CD4-positive, alpha-beta T cell (primary cell): ENCODE results near the gene CDCP2. TPM values are rescaled to one million over a fixed set of nuclear protein-coding genes. Genes with fewer than 3 reads are reported as not detected.

Experiments used
- ATAC-seq: fragments of 200-7000 bp; cut with Tn5 transposase; one replicate; pipeline ENCODE4 v1.10.0; 2022; ENCODE audit warnings: mild to moderate bottlenecking; ENCODE audit not compliant: poor library complexity
- CTCF ChIA-PET: fragments of 350-600 bp; sonication (Branson Sonifier 250); formaldehyde crosslinking; loops from one replicate; lab custom pipeline; 2021; ENCODE audit warnings: antibody characterized with exemption, inconsistent platforms; lab: Charles Lee
- POLR2A ChIA-PET: fragments of 350-600 bp; sonication (Branson Sonifier 250); formaldehyde crosslinking; loops from one replicate; lab custom pipeline; 2021; ENCODE audit warnings: antibody characterized with exemption, inconsistent platforms; lab: Charles Lee
- DNase-seq, 14 experiments: peaks; one replicate each; pipeline ENCODE4 v3.0.0-alpha.2; 2013 to 2020; ENCODE audit warnings: mixed read lengths in 2 of 14
- H3K27ac ChIP-seq, 2 donors: one replicate each; pipeline versions ENCODE4 v1.5.1 to v1.7.0; 2013; ENCODE audit warnings: low read length in 2 of 2, low read depth in 1 of 2, mild to moderate bottlenecking in 1 of 2
- H3K27me3 ChIP-seq, 2 experiments: 1 replicate in 1 of 2; 2 replicates in 1 of 2; pipeline versions ENCODE4 v1.6.1 to v1.7.0; 2013; ENCODE audit warnings: low read length in 2 of 2, control low read depth in 1 of 2, mild to moderate bottlenecking in 1 of 2, moderate library complexity in 1 of 2; ENCODE audit not compliant: insufficient read depth in 2 of 2, control insufficient read depth in 1 of 2
- H3K36me3 ChIP-seq: one replicate; pipeline ENCODE4 v1.6.1; 2013; ENCODE audit warnings: low read length, control low read depth; ENCODE audit not compliant: insufficient read depth
- H3K4me1 ChIP-seq: one replicate; pipeline ENCODE4 v1.6.1; 2013; ENCODE audit warnings: low read length, control low read depth; ENCODE audit not compliant: insufficient read depth
- H3K4me3 ChIP-seq: one replicate; pipeline ENCODE4 v1.5.1; 2013; ENCODE audit warnings: mild to moderate bottlenecking, low read length, moderate library complexity
- H3K9me3 ChIP-seq, 2 experiments: 1 replicate in 1 of 2; 2 replicates in 1 of 2; pipeline versions ENCODE4 v1.6.1 to v1.7.0; 2013; ENCODE audit warnings: low read length in 2 of 2, mild to moderate bottlenecking in 2 of 2, control low read depth in 1 of 2, moderate library complexity in 1 of 2; ENCODE audit not compliant: control insufficient read depth in 1 of 2, insufficient read depth in 1 of 2
- H3K27ac Mint-ChIP-seq: one replicate; pipeline ENCODE4 v1.8.0; 2020; ENCODE audit warnings: mixed read lengths
- H3K27me3 Mint-ChIP-seq: one replicate; pipeline ENCODE4 v1.8.0; 2021; ENCODE audit warnings: mixed read lengths
- H3K36me3 Mint-ChIP-seq: one replicate; pipeline ENCODE4 v1.8.0; 2021; ENCODE audit warnings: low read depth, mixed read lengths
- H3K4me1 Mint-ChIP-seq: one replicate; pipeline ENCODE4 v1.8.0; 2021; ENCODE audit warnings: low read depth, mixed read lengths
- H3K4me3 Mint-ChIP-seq: one replicate; pipeline ENCODE4 v1.8.0; 2020; ENCODE audit warnings: mild to moderate bottlenecking, mixed read lengths
- H3K9me3 Mint-ChIP-seq: one replicate; pipeline ENCODE4 v1.8.0; 2020; ENCODE audit warnings: mixed read lengths
- intact Hi-C, 2 experiments: fragments of 100-400 bp; cut with DNase I in 1 of 2; cut with micrococcal nuclease in 1 of 2; formaldehyde crosslinking; loops; one replicate each; pipeline versions ENCODE4 v1.15.1 to v1.9.0; 2023 to 2025; cut with DNase I, micrococcal nuclease
- total RNA-seq, 174 experiments: library from RNA in 2 of 174; stranded (reverse) in 2 of 174; gene quantifications; one replicate each; pipeline ENCODE4 v1.2.3 and lab custom pipeline; 2021 to 2026
- TF ChIP-seq, protein P1 (sequence below): fragments of 200-600 bp; IDR thresholded peaks from one replicate; pipeline ENCODE4 v1.8.0; 2022; ENCODE audit warnings: antibody characterized with exemption, mild to moderate bottlenecking

Gene CDCP2
- total RNA-seq, 2 experiments from 2014 or later: not detected

DNA sequence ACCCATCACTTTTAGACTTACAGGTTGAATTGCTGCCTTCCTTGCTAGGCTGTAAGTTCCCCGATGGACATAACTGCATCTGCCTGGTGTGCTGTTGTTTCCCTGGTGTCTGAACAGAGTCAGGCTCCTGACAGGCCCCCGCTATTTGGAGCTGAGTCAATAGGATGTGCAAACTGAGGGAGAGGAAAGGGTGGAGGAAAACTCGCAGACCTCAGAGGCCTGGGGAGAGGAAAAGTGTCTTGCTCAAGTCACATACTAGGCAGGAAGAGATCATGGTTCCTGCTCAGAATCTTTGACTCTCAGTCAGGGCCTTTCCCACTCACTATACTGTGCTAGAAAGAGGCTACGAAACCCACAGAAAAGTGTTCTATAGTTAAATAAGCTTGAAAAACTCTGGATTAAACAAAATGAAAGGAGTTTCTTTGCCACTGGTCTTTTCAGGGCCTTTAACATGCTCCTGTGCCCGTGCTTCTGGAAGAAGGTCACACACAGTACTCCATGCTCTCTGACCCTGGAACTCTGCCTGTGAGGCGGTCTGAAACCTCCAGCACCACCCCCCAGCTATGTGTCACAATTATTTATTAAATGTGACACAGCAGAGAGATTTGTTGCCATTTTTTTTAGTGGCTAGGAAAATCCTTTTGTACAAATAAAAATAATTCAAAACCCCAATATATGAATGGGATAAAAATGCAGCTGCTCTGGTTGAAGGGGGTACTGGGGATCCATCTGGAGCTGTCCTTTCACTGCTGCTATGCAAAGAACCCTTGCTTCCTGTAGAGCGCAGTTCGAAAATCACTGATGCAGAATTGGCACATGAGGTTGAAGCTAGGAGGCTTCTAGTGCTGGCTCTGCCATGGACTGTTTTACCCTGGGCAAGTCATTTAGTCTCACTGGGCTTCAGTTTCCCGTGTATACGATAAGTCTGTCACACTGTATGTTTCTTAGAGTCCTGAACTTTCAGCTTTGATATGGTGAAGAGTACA is 20.1 kb upstream of the CDCP2 start:
- Histone ChIP-seq H3K4me3 (no peak overlapping the region), H3K9me3 (no peaks in the 10 kb centered on the region), H3K27me3 (no peaks in the 10 kb centered on the region), H3K27ac (no peak overlapping the region), H3K4me1 (peaks cover 7% of the 10 kb centered on the region), H3K36me3 (peaks cover 4% of the 10 kb centered on the region)
- no peak for ATAC-seq
- H3K4me3 Mint-ChIP-seq: no peak overlapping the region
- peaks cover 4% of the 10 kb centered on the region for H3K36me3 Mint-ChIP-seq
- TF ChIP-seq, protein P1, sequence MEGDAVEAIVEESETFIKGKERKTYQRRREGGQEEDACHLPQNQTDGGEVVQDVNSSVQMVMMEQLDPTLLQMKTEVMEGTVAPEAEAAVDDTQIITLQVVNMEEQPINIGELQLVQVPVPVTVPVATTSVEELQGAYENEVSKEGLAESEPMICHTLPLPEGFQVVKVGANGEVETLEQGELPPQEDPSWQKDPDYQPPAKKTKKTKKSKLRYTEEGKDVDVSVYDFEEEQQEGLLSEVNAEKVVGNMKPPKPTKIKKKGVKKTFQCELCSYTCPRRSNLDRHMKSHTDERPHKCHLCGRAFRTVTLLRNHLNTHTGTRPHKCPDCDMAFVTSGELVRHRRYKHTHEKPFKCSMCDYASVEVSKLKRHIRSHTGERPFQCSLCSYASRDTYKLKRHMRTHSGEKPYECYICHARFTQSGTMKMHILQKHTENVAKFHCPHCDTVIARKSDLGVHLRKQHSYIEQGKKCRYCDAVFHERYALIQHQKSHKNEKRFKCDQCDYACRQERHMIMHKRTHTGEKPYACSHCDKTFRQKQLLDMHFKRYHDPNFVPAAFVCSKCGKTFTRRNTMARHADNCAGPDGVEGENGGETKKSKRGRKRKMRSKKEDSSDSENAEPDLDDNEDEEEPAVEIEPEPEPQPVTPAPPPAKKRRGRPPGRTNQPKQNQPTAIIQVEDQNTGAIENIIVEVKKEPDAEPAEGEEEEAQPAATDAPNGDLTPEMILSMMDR: no peak
- ChIA-PET POLR2A (no interaction called here), CTCF (no interaction called here)
- no peaks in the 10 kb centered on the region for H3K9me3 Mint-ChIP-seq
- H3K27ac Mint-ChIP-seq: no peak overlapping the region
- intact Hi-C loops: no loop called here
- no peaks in the 10 kb centered on the region for H3K27me3 Mint-ChIP-seq
- no peak for DNase-seq
- H3K4me1 Mint-ChIP-seq: peaks cover 13% of the 10 kb centered on the region

DNA sequence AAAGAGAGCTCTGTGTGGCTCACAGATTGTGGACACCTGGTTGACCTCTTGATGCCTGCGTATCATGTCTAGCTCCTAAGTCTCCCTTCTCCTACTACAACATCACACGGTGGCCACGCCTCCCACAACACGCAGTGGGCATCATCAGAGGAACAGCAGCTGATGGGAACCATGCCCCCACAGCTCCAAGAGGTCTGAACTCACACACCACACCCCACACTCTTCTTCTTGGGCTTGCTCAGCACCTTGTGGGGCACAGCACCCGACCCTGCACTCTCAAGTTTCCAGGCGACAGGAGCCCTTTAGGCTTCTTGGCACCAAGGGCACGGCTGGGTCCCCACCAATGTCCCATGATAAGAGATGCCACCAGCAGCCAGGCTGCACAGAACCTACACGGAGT is 18.8 kb upstream of the CDCP2 start:
- no peak for DNase-seq
- H3K27ac ChIP-seq: no peak overlapping the region
- ATAC-seq: no peak
- H3K27ac Mint-ChIP-seq: no peak overlapping the region
- intact Hi-C loops: no loop called here
- no peaks in the 10 kb centered on the region for H3K36me3 ChIP-seq
- ChIA-PET POLR2A (no interaction called here), CTCF (no interaction called here)
- H3K27me3 ChIP-seq: no peaks in the 10 kb centered on the region
- peaks cover 7% of the 10 kb centered on the region for H3K4me1 ChIP-seq
- TF ChIP-seq, protein P1: no peak
- no peak overlapping the region for H3K4me3 Mint-ChIP-seq
- H3K4me3 ChIP-seq: no peak overlapping the region
- no peaks in the 10 kb centered on the region for H3K9me3 ChIP-seq
- H3K9me3 Mint-ChIP-seq: no peaks in the 10 kb centered on the region
- peaks cover 4% of the 10 kb centered on the region for H3K36me3 Mint-ChIP-seq
- H3K27me3 Mint-ChIP-seq: no peaks in the 10 kb centered on the region
- H3K4me1 Mint-ChIP-seq: peaks cover 13% of the 10 kb centered on the region

DNA sequence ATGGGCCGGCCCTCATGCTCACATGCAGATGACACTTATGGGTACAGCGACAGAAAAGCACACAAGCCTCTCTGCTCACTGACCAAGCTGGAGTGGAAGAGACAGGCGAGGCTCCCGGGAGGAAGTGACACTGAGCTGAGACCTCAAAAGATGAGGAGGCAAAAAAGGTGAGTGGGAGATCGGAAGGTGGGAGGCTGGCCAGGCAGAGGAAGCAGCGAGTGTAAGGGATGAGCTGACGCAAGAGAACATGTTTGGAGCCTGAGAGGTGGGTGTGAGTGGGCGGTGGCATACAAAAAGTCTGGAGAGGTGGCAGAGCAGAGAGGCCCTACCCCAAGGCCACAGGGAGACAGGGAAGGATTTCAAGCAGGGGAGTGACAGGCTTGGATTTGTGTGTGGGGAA is 18.2 kb upstream of the CDCP2 start:
- Histone ChIP-seq H3K9me3 (no peaks in the 10 kb centered on the region), H3K4me1 (peaks cover 7% of the 10 kb centered on the region), H3K4me3 (no peak overlapping the region), H3K36me3 (no peaks in the 10 kb centered on the region), H3K27ac (no peak overlapping the region), H3K27me3 (no peaks in the 10 kb centered on the region)
- no peak overlapping the region for H3K4me3 Mint-ChIP-seq
- ChIA-PET POLR2A (no interaction called here), CTCF (no interaction called here)
- peaks cover 3% of the 10 kb centered on the region for H3K36me3 Mint-ChIP-seq
- H3K4me1 Mint-ChIP-seq: peaks cover 13% of the 10 kb centered on the region
- TF ChIP-seq, protein P1: no peak
- no peaks in the 10 kb centered on the region for H3K9me3 Mint-ChIP-seq
- ATAC-seq: no peak
- DNase-seq: peak in 1 of 14 experiments; percentile 3
- peak overlapping the region; percentile 6 for H3K27ac Mint-ChIP-seq
- no peaks in the 10 kb centered on the region for H3K27me3 Mint-ChIP-seq
- intact Hi-C loops: no loop called here
